ENCODE results near the gene SAP30L. TPM values are rescaled to one million over a fixed set of nuclear protein-coding genes. Genes with fewer than 3 reads are reported as not detected.

Gene SAP30L
- total RNA-seq, 2 experiments from 2014 or later = 40.3 to 42.7 TPM

DNA sequence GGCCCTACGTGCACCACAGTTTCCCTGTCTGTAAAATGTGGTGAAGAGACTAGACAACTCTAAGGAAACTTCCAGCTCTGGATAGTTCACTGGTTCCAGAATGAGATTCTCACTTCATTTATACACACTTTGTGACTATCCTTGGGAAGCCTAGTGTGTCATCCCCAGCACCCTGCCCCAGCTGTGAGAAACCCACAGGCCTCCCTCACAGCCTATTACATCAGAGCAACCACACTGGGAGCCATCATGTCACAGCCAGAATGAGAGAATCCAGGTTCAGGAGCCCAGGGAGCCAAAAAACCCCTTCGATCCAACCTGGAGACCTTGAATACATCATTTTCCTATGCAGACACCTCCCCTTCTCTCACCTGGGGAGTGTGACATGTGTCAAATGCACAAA is 53.2 kb downstream of the SAP30L start:
- Mint-ChIP-seq H3K4me1 (peaks cover 12% of the 10 kb centered on the region), H3K9me3 (ENCODE audit: low read depth) (no peaks in the 10 kb centered on the region), H3K27me3 (peaks cover 47% of the 10 kb centered on the region), H3K36me3 (no peaks in the 10 kb centered on the region), H3K4me3 (no peak overlapping the region), H3K27ac (no peak overlapping the region)
- ATAC-seq (no peak), DNase-seq (no peak)
- CTCF ChIA-PET = interaction anchor here (1.0 kb wide), 1 partner anchor 22 kb away, joined by 3 read pairs; no protein-coding TSS in a partner anchor

GRCh38 chr5:154501566-154501965 is 55.8 kb downstream of the SAP30L start:
- DNase-seq (no peak), ATAC-seq (no peak)
- Mint-ChIP-seq H3K4me1 (peaks cover 12% of the 10 kb centered on the region), H3K36me3 (no peaks in the 10 kb centered on the region), H3K27ac (no peak overlapping the region), H3K9me3 (ENCODE audit: low read depth) (no peaks in the 10 kb centered on the region), H3K27me3 (peaks cover 35% of the 10 kb centered on the region), H3K4me3 (no peak overlapping the region)
- CTCF ChIA-PET = interaction anchor here (1.8 kb wide), 1 partner anchor 19 kb away, joined by 6 read pairs; no protein-coding TSS in a partner anchor

- no peak for ATAC-seq
- CTCF ChIA-PET = interaction anchor here (1.8 kb wide), 1 partner anchor 19 kb away, joined by 6 read pairs; no protein-coding TSS in a partner anchor
- H3K27ac Mint-ChIP-seq = no peak overlapping the region
Observed at GRCh38 chr5:154502180-154502579, 56.4 kb downstream of the SAP30L start.

DNA sequence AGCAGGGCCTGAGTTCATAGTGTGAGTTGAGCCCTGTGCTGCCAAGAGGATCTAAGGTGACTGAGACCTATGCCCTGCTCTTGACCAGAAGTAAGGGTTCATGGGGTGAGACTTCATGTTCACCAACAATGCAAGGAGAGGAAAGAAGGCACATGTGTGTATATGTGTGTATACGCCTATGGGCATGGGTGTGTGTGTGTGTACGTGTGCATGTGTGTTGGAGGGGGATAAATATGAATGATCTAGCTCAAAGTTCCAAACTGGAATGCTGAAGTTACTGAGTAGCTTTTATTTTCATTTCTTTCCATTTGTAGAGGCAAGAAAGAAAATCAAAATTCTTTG is 57.9 kb downstream of the SAP30L start:
- Mint-ChIP-seq H3K36me3 (no peaks in the 10 kb centered on the region), H3K4me1 (peaks cover 20% of the 10 kb centered on the region), H3K27me3 (peaks cover 34% of the 10 kb centered on the region), H3K9me3 (ENCODE audit: low read depth) (no peaks in the 10 kb centered on the region), H3K4me3 (no peak overlapping the region), H3K27ac (no peak overlapping the region)
- no peak for DNase-seq
- no peak for ATAC-seq
- CTCF ChIA-PET = no interaction called here

More at GRCh38 chr5:154502180-154502579, 56.4 kb downstream of the SAP30L start:
- no peaks in the 10 kb centered on the region for H3K9me3 Mint-ChIP-seq (ENCODE audit: low read depth)
- no peak for DNase-seq
- no peak overlapping the region for H3K4me3 Mint-ChIP-seq
- H3K4me1 Mint-ChIP-seq = peaks cover 12% of the 10 kb centered on the region
- H3K36me3 Mint-ChIP-seq = no peaks in the 10 kb centered on the region
- H3K27me3 Mint-ChIP-seq = peaks cover 38% of the 10 kb centered on the region

DNA sequence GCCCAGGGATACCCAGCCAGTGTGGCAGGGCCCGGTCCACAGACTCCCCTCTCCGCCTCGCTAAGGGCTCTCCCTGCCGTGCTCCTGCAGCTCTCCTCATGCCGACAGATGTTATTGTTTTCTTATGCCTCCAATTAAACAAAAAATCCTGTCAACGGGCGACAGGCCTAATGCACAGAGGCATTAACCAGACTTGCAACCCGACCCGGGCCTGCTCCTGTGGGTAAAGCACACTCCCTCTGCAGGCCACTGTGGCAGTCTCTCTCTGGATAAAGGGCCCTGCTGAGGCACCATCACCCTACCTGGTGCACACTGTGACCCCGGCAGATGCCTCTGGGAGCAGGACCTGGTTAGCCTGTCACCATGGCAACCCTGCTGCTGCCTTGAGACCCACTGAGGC is 59.8 kb downstream of the SAP30L start:
- H3K9me3 Mint-ChIP-seq (ENCODE audit: low read depth) = no peaks in the 10 kb centered on the region
- H3K4me1 Mint-ChIP-seq = peaks cover 20% of the 10 kb centered on the region
- CTCF ChIA-PET = no interaction called here
- no peak overlapping the region for H3K4me3 Mint-ChIP-seq
- H3K36me3 Mint-ChIP-seq = no peaks in the 10 kb centered on the region
- DNase-seq (no peak), ATAC-seq (no peak)
- no peak overlapping the region for H3K27ac Mint-ChIP-seq
- H3K27me3 Mint-ChIP-seq = peaks cover 48% of the 10 kb centered on the region

GRCh38 chr5:154506049-154506715 is 60.4 kb downstream of the SAP30L start:
- Mint-ChIP-seq H3K36me3 (no peaks in the 10 kb centered on the region), H3K4me3 (no peak overlapping the region), H3K4me1 (peaks cover 18% of the 10 kb centered on the region), H3K27ac (no peak overlapping the region), H3K27me3 (peaks cover 50% of the 10 kb centered on the region), H3K9me3 (ENCODE audit: low read depth) (no peaks in the 10 kb centered on the region)
- no peak for ATAC-seq
- CTCF ChIA-PET = interaction anchor here (0.6 kb wide), 1 partner anchor 52 kb away, joined by 3 read pairs; no protein-coding TSS in a partner anchor
- DNase-seq = no peak

- CTCF ChIA-PET = interaction anchor here (0.6 kb wide), 1 partner anchor 52 kb away, joined by 3 read pairs; no protein-coding TSS in a partner anchor
- Mint-ChIP-seq H3K27me3 (peaks cover 50% of the 10 kb centered on the region), H3K4me3 (no peak overlapping the region), H3K27ac (no peak overlapping the region), H3K36me3 (no peaks in the 10 kb centered on the region), H3K9me3 (ENCODE audit: low read depth) (no peaks in the 10 kb centered on the region), H3K4me1 (peaks cover 18% of the 10 kb centered on the region)
- ATAC-seq (no peak), DNase-seq (no peak)
Observed at GRCh38 chr5:154506716-154507080, 60.9 kb downstream of the SAP30L start.

GRCh38 chr5:154508114-154508513 is 62.3 kb downstream of the SAP30L start:
- Mint-ChIP-seq H3K9me3 (ENCODE audit: low read depth) (no peaks in the 10 kb centered on the region), H3K4me1 (peaks cover 15% of the 10 kb centered on the region), H3K4me3 (no peak overlapping the region), H3K27me3 (peaks cover 40% of the 10 kb centered on the region), H3K36me3 (no peaks in the 10 kb centered on the region), H3K27ac (no peak overlapping the region)
- CTCF ChIA-PET = interaction anchor here (1.0 kb wide), 1 partner anchor 13 kb away, joined by 4 read pairs; no protein-coding TSS in a partner anchor
- DNase-seq (no peak), ATAC-seq (no peak)

DNA sequence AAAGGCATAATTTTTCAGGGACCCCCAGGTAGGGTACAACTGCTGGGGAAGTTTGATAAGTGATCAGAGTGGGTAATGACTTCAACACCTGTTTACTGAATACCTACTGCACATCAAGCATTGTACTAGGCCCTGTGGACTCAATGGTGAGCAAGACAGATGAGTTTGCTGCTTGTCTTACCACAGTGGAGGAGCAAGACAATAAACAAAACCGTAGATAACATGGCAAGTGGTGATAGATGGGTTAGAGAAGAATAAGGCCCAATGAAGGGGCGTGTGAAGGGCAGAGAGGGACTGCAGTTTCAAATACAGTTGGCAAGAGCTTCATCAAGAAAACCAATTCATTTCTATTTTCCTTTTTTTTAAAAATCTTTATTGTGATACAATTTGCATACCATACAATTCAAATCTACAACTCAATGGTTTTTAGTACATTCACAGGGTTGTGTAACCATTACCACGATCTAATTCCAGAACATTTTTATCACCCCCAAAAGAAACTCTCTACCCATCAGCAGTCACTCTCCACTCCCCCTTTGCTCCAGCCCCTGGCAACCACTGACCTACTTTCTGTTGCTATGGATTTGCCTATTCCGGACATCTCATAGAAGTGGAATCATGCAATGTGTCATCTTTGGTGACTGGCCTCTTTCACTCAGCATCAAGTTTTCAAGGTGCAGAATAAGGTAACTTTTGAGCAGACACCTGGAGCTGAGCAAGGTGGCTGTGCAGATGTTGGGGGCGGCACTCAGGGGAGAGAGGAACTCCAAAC is 64.2 kb downstream of the SAP30L start:
- Mint-ChIP-seq H3K27ac (no peak overlapping the region), H3K27me3 (peaks cover 51% of the 10 kb centered on the region), H3K4me3 (no peak overlapping the region), H3K9me3 (ENCODE audit: low read depth) (no peaks in the 10 kb centered on the region), H3K36me3 (no peaks in the 10 kb centered on the region), H3K4me1 (peaks cover 25% of the 10 kb centered on the region)
- ATAC-seq = no peak
- CTCF ChIA-PET = interaction anchor here (1.5 to 3.7 kb wide), 2 partner anchors 11 to 101 kb away, joined by 5 to 18 read pairs; no protein-coding TSS in a partner anchor
- DNase-seq = no peak

Other genes with a start within 250 kb of the SAP30L start
- not detected for gene HAND1, start 32.2 kb downstream of the SAP30L start, total RNA-seq

All from activated CD8-positive, alpha-beta memory T cell treated with anti-CD3 and anti-CD28 coated beads, Interleukin-2, amount 10 ng/mL, durations not matched to agents 7 days and 5 days (primary cell).